ENCODE measurements around the gene CENPO. TPM values are rescaled to one million over a fixed set of nuclear protein-coding genes. Genes with fewer than 3 reads are reported as not detected.
A peak's percentile ranks its signal among the peaks of the same experiment; 100 is the strongest.

CENPO gene
- total and polyA plus RNA-seq, 2 donors (not counting 1 experiment from before 2014, with no cell fraction given), result 9.1 to 12.7 TPM

GRCh38 chr2:24853996-24854395, 60.8 kb downstream of the CENPO start:
- H3K27me3 ChIP-seq (ENCODE audit: control insufficient read depth, insufficient read depth, low read length), result no peaks in the 10 kb centered on the region
- H3K79me2 ChIP-seq (ENCODE audit: control insufficient read depth, insufficient read depth, low read length), result no peaks in the 10 kb centered on the region
- no peaks in the 10 kb centered on the region for H3K36me3 ChIP-seq (ENCODE audit: control insufficient read depth, insufficient read depth, low read length)
- peaks cover 21% of the 10 kb centered on the region for H3K4me1 ChIP-seq (ENCODE audit: control insufficient read depth, extremely low read depth, insufficient read depth, low read length)
- H3K4me3 ChIP-seq (replicated peaks in 1 of 4; ENCODE audit: control extremely low read depth in 1 of 4, insufficient read depth in 1 of 4, low read depth in 3 of 4, low read length in 4 of 4), result no peak overlapping the region
- H3K4me2 ChIP-seq (ENCODE audit: extremely low read depth, insufficient read depth, low read length), result no peak overlapping the region
- DNase-seq (ENCODE audit: low read depth in 2 of 2), result no peak
- H3K9me3 ChIP-seq (ENCODE audit: control insufficient read depth, insufficient read depth, low read depth, low read length), result no peaks in the 10 kb centered on the region
- no peak overlapping the region for H3K9ac ChIP-seq (ENCODE audit: insufficient read depth, low read length)
- H4K20me1 ChIP-seq (ENCODE audit: control insufficient read depth, extremely low read depth, insufficient read depth, low read length), result no peaks in the 10 kb centered on the region
- no peak overlapping the region for H2AFZ ChIP-seq (ENCODE audit: low read length)
- no peak overlapping the region for H3K27ac ChIP-seq (ENCODE audit: insufficient read depth, low read length)
- no peak for TF ChIP-seq CTCF (conservative IDR thresholded peaks at IDR 0.05 in 1 of 2, IDR thresholded peaks at IDR 0.05 in 1 of 2; ENCODE audit: low read depth in 1 of 2, low read length in 2 of 2)
- TF ChIP-seq EZH2 (IDR thresholded peaks at IDR 0.05; ENCODE audit: low read length, missing control alignments), result no peak

GRCh38 chr2:24855022-24855622, 61.9 kb downstream of the CENPO start:
- Histone ChIP-seq H3K9ac (ENCODE audit: insufficient read depth, low read length) (no peak overlapping the region), H3K4me3 (replicated peaks in 1 of 4; ENCODE audit: control extremely low read depth in 1 of 4, insufficient read depth in 1 of 4, low read depth in 3 of 4, low read length in 4 of 4) (no peak overlapping the region), H3K79me2 (ENCODE audit: control insufficient read depth, insufficient read depth, low read length) (no peaks in the 10 kb centered on the region), H3K27me3 (ENCODE audit: control insufficient read depth, insufficient read depth, low read length) (no peaks in the 10 kb centered on the region), H3K4me2 (ENCODE audit: extremely low read depth, insufficient read depth, low read length) (no peak overlapping the region), H2AFZ (ENCODE audit: low read length) (no peak overlapping the region), H3K9me3 (ENCODE audit: control insufficient read depth, insufficient read depth, low read depth, low read length) (no peaks in the 10 kb centered on the region), H4K20me1 (ENCODE audit: control insufficient read depth, extremely low read depth, insufficient read depth, low read length) (no peaks in the 10 kb centered on the region), H3K27ac (ENCODE audit: insufficient read depth, low read length) (peak overlapping the region; percentile 63), H3K4me1 (ENCODE audit: control insufficient read depth, extremely low read depth, insufficient read depth, low read length) (peaks cover 21% of the 10 kb centered on the region), H3K36me3 (ENCODE audit: control insufficient read depth, insufficient read depth, low read length) (no peaks in the 10 kb centered on the region)
- no peak for DNase-seq (ENCODE audit: low read depth in 2 of 2)
- TF ChIP-seq CTCF (conservative IDR thresholded peaks at IDR 0.05 in 1 of 2, IDR thresholded peaks at IDR 0.05 in 1 of 2; ENCODE audit: low read depth in 1 of 2, low read length in 2 of 2) (no peak), EZH2 (IDR thresholded peaks at IDR 0.05; ENCODE audit: low read length, missing control alignments) (no peak)

GRCh38 chr2:24855726-24856125, 62.5 kb downstream of the CENPO start:
- H2AFZ ChIP-seq (ENCODE audit: low read length), result no peak overlapping the region

More at GRCh38 chr2:24855726-24856125, 62.5 kb downstream of the CENPO start:
- no peak overlapping the region for H3K4me3 ChIP-seq (replicated peaks in 1 of 4; ENCODE audit: control extremely low read depth in 1 of 4, insufficient read depth in 1 of 4, low read depth in 3 of 4, low read length in 4 of 4)
- no peaks in the 10 kb centered on the region for H3K79me2 ChIP-seq (ENCODE audit: control insufficient read depth, insufficient read depth, low read length)
- H3K9me3 ChIP-seq (ENCODE audit: control insufficient read depth, insufficient read depth, low read depth, low read length), result no peaks in the 10 kb centered on the region
- no peaks in the 10 kb centered on the region for H4K20me1 ChIP-seq (ENCODE audit: control insufficient read depth, extremely low read depth, insufficient read depth, low read length)
- TF ChIP-seq EZH2 (IDR thresholded peaks at IDR 0.05; ENCODE audit: low read length, missing control alignments) (no peak), CTCF (conservative IDR thresholded peaks at IDR 0.05 in 1 of 2, IDR thresholded peaks at IDR 0.05 in 1 of 2; ENCODE audit: low read depth in 1 of 2, low read length in 2 of 2) (no peak)
- peak; percentile 45 to 50 for DNase-seq (ENCODE audit: low read depth in 2 of 2)
- H3K36me3 ChIP-seq (ENCODE audit: control insufficient read depth, insufficient read depth, low read length), result no peaks in the 10 kb centered on the region
- H3K4me1 ChIP-seq (ENCODE audit: control insufficient read depth, extremely low read depth, insufficient read depth, low read length), result peaks cover 21% of the 10 kb centered on the region
- H3K9ac ChIP-seq (ENCODE audit: insufficient read depth, low read length), result no peak overlapping the region
- H3K27ac ChIP-seq (ENCODE audit: insufficient read depth, low read length), result peak overlapping the region; percentile 63
- H3K4me2 ChIP-seq (ENCODE audit: extremely low read depth, insufficient read depth, low read length), result peak overlapping the region; percentile 27
- no peaks in the 10 kb centered on the region for H3K27me3 ChIP-seq (ENCODE audit: control insufficient read depth, insufficient read depth, low read length)

Data from fibroblast of lung (primary cell).